Colonic mucosa (tissue), 4 donors: Measurements from ENCODE around the gene RBBP8NL. TPM values are rescaled to one million over a fixed set of nuclear protein-coding genes. Genes with fewer than 3 reads are reported as not detected.

Experiments used
- DNase-seq: peaks from one replicate; pipeline ENCODE4 v3.0.0-alpha.2; 2020
- H3K27ac ChIP-seq: fragments of 200-600 bp; one replicate; pipeline ENCODE4 v1.8.0; 2021
- H3K27me3 ChIP-seq: fragments of 200-600 bp; one replicate; pipeline ENCODE4 v1.8.0; 2021
- H3K36me3 ChIP-seq: fragments of 200-600 bp; one replicate; pipeline ENCODE4 v1.8.0; 2021
- H3K4me1 ChIP-seq: fragments of 200-600 bp; one replicate; pipeline ENCODE4 v1.8.0; 2021; ENCODE audit warnings: mild to moderate bottlenecking
- H3K4me3 ChIP-seq: fragments of 200-600 bp; one replicate; pipeline ENCODE4 v1.8.0; 2021
- H3K9ac ChIP-seq, 2 donors: one replicate each; pipeline ENCODE4 v1.7.0; 2013; ENCODE audit warnings: control low read depth in 2 of 2, low read depth in 2 of 2, low read length in 2 of 2
- H3K9me3 ChIP-seq: fragments of 200-600 bp; one replicate; pipeline ENCODE4 v1.8.0; 2021
- intact Hi-C: fragments of 100-400 bp; cut with DNase I; formaldehyde crosslinking; loops from one replicate; pipeline ENCODE4 v1.14.1; 2022
- total RNA-seq, 2 donors: library from RNA; stranded (reverse); fragmentation: NEBNext Ultra II Directional in 1 of 2; extraction: Animal tissue kit (Norgen Biotek cat#: 25700) in 1 of 2; gene quantifications; one replicate each; pipeline ENCODE4 v1.2.1, GENCODE V29; 2021
- TF ChIP-seq, protein P1 (sequence below): fragments of 200-600 bp; IDR thresholded peaks from one replicate; pipeline ENCODE4 v1.8.0; 2022; ENCODE audit warnings: antibody characterized with exemption, mild to moderate bottlenecking
- donor health status: healthy.
- donor health status: DM: no; HTN: no; CAD: no.
- donor health status: DM: no; HTN: no; CAD: no.

RBBP8NL gene
- total RNA-seq, 2 donors from 2014 or later, result 5.9 to 12.5 TPM

DNA sequence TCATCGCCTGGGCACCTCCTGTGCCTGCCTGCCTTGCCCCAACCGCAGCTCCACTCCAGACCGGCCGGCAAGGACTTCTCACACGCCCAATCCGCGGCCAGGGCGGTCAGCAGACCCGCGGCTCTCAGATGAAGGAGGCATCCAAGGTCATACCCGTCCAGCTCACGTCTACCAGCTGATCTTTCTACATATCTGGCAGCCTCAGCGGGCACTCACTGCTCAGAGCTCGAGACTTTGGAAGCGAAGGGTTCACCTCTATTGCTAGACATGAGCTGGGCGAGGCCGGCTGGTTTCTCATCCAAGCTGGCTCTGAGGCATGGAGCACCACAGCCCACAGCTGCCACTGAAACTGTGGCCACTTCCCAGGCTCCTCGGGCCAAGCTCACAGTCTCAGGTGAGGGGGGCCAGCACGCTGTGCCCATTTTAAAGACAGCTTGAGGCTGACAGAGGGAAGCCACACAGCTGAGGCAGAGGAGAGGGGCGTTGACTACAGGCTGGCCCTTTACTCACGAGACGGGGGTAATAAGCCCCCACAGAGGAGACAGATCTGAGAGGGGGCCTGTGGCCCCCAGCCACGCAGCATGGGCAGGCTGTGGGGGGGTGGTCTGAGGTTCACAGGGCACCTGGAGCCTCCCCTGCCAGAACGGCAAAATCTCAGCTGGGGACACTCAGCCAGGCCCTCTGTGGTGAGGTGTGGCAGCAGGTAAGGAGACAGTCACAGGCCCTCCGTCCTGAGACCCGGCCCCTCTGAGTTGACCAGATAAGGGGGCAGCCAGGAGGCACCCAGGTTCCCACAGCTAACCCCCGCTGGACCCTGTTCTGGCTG, 62.2 kb downstream of the RBBP8NL start:
- H3K9ac ChIP-seq, result peak overlapping the region; percentile 12
- peak overlapping the region; percentile 61 for H3K4me3 ChIP-seq
- intact Hi-C loops, result no loop called here
- no peak overlapping the region for H3K27ac ChIP-seq
- peaks cover 28% of the 10 kb centered on the region for H3K27me3 ChIP-seq
- no peaks in the 10 kb centered on the region for H3K9me3 ChIP-seq
- TF ChIP-seq, protein P1, sequence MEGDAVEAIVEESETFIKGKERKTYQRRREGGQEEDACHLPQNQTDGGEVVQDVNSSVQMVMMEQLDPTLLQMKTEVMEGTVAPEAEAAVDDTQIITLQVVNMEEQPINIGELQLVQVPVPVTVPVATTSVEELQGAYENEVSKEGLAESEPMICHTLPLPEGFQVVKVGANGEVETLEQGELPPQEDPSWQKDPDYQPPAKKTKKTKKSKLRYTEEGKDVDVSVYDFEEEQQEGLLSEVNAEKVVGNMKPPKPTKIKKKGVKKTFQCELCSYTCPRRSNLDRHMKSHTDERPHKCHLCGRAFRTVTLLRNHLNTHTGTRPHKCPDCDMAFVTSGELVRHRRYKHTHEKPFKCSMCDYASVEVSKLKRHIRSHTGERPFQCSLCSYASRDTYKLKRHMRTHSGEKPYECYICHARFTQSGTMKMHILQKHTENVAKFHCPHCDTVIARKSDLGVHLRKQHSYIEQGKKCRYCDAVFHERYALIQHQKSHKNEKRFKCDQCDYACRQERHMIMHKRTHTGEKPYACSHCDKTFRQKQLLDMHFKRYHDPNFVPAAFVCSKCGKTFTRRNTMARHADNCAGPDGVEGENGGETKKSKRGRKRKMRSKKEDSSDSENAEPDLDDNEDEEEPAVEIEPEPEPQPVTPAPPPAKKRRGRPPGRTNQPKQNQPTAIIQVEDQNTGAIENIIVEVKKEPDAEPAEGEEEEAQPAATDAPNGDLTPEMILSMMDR, result no peak
- H3K4me1 ChIP-seq, result peaks cover 19% of the 10 kb centered on the region
- no peaks in the 10 kb centered on the region for H3K36me3 ChIP-seq
- DNase-seq, result no peak

DNA sequence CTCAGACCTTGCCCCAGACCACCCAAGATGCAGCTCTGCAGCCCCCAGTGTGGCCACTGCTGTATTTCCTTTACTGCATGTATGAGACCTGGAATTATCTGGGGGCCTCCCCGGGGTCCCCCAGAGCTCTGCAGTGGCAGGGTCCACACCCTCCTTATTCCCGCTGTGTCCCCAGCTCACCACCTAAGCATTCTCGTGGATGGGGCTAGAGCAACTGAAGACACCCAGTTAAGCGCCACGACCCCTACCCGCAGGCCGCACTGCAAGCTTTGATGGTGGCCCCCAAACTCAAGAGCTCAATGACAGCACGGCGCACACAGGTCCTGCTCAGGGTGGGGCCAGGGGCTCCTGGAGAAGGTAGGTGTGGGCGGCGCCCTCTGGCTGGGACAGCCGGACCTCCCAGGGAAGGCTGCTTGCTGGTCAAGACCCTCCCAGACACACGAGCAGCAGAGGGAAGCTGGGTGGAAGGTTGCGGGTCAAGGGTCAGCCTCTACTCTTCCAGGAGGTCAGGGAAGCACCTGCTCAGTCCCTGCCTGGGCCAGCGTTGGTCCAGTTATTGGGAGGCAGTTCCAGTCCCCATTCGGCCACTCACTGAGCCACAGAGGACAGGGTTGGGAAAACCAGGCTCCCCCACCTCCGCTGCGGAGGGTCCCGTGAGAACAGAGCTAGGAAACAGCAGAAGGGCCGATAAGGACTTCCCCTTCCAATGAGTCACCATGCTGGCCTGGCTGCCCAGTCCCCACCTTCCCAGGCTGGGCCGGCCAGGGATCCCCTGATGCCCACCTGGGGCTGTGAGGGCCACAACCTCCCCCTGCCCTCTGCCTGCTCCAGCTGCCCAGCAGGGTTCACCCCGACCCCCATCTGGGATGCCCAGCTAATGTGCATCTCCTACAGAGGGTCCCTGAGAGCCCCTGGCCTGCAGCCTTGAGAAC, 63.2 kb downstream of the RBBP8NL start:
- Histone ChIP-seq H3K4me1 (peaks cover 19% of the 10 kb centered on the region), H3K27ac (no peak overlapping the region), H3K36me3 (no peaks in the 10 kb centered on the region), H3K27me3 (peaks cover 26% of the 10 kb centered on the region), H3K4me3 (no peak overlapping the region), H3K9me3 (no peaks in the 10 kb centered on the region), H3K9ac (no peak overlapping the region)
- DNase-seq, result no peak
- intact Hi-C loops, result no loop called here
- TF ChIP-seq, protein P1, result no peak

DNA sequence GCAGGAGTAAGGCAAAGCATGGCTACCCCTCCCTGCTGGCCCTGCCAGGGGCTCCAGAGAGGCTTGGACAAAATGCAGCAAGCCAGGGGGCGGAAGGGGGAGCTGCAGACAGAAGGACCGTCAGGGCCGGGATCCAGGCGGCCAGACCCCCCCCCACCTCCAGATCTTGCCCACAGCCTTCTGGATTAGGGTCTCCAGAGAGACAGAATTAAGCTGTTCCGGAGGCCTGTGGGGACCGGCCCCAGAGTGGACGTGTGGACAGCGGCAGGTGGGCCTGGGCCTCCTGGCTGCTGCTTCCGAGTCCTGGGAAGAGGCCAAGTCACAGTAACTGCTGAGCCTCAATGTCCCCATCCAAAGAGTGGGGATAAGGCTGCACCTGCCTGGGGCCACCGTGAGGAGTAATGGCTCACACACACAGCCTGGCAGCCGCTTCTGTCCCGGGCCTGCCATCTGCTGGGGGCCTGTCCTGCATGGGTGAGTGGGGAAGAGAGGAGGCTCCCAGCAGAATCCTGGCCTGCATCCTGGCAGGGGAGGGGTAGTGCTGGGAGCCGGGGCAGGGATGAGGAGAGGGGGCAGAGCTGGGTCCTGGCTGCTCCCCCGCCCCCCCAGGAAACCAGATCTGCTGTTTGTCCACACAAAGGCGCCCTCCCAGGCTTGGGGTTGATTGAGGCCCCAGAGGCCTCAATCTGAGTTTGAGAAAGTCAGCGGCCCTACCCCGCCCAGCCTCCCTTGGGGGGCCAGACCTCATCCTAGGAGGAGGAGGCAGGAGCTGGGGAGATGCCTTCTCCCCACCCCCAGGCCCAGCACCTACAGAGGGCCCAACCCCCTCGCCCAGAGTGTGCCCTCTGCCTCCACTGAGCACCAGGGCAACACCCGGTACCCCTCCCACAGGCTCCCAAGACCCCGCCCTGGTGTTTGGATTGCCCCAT, 64.1 kb downstream of the RBBP8NL start:
- DNase-seq, result no peak
- Histone ChIP-seq H3K4me1 (peaks cover 14% of the 10 kb centered on the region), H3K4me3 (no peak overlapping the region)

DNA sequence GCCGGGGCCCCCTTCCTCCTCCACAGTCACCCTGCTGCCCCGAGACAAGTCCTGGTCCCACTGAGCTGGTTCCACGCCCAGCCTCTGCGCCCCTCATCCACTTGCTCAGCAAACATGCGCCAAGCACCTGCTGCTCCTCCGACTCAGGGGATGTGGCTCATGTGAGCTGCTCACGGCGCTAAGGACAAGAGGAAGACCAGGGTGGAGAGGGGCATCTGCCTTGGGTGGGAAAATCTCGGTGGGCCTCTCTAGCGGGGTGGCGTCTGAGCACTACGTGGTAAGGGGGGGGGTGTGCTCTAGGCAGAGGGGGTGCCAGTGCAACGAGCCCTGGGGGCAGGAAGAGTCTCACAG, 64.8 kb downstream of the RBBP8NL start:
- Histone ChIP-seq H3K4me1 (peaks cover 8% of the 10 kb centered on the region), H3K9ac (no peak overlapping the region), H3K4me3 (no peak overlapping the region), H3K27me3 (peaks cover 9% of the 10 kb centered on the region), H3K9me3 (no peaks in the 10 kb centered on the region), H3K27ac (no peak overlapping the region), H3K36me3 (no peaks in the 10 kb centered on the region)
- no peak for DNase-seq
- TF ChIP-seq, protein P1, result no peak
- intact Hi-C loops, result no loop called here

More for the DNA sequence above, 64.1 kb downstream of the RBBP8NL start:
- intact Hi-C loops, result no loop called here
- no peaks in the 10 kb centered on the region for H3K9me3 ChIP-seq
- H3K9ac ChIP-seq, result peak overlapping the region in 1 of 2 donors; percentile 43
- H3K36me3 ChIP-seq, result no peaks in the 10 kb centered on the region
- TF ChIP-seq, protein P1, result no peak
- peaks cover 16% of the 10 kb centered on the region for H3K27me3 ChIP-seq
- no peak overlapping the region for H3K27ac ChIP-seq
